ENCODE results near the gene FAM171A1.

Gene FAM171A1

DNA sequence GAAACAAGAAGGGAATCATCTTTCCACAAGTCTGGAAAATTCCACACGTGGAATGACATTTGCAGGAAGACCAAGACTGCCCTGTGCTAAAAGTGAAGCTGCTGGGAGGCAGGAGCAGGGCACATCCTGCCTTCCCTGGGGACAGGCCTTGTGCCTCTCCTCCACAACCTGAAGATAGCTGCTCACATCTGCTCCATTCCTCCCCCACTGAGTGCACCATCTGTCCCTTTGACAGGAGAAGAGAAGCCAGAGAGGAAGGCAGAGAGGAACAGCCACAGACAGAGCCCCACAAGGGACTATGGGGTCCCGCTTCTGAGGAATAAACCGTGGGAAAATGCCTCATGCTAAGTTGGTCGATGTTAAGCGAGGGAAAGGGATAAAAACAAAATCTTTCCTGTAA is 15.9 kb upstream of the FAM171A1 start:
- TF ChIP-seq, protein P1, sequence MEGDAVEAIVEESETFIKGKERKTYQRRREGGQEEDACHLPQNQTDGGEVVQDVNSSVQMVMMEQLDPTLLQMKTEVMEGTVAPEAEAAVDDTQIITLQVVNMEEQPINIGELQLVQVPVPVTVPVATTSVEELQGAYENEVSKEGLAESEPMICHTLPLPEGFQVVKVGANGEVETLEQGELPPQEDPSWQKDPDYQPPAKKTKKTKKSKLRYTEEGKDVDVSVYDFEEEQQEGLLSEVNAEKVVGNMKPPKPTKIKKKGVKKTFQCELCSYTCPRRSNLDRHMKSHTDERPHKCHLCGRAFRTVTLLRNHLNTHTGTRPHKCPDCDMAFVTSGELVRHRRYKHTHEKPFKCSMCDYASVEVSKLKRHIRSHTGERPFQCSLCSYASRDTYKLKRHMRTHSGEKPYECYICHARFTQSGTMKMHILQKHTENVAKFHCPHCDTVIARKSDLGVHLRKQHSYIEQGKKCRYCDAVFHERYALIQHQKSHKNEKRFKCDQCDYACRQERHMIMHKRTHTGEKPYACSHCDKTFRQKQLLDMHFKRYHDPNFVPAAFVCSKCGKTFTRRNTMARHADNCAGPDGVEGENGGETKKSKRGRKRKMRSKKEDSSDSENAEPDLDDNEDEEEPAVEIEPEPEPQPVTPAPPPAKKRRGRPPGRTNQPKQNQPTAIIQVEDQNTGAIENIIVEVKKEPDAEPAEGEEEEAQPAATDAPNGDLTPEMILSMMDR (IDR thresholded peaks at IDR 0.05; ENCODE audit: control insufficient read depth, extremely low read depth, insufficient read depth): no peak
- H3K4me3 ChIP-seq (ENCODE audit: low read depth, low read length): no peak overlapping the region
- no peak for DNase-seq (ENCODE audit: low read depth)

DNA sequence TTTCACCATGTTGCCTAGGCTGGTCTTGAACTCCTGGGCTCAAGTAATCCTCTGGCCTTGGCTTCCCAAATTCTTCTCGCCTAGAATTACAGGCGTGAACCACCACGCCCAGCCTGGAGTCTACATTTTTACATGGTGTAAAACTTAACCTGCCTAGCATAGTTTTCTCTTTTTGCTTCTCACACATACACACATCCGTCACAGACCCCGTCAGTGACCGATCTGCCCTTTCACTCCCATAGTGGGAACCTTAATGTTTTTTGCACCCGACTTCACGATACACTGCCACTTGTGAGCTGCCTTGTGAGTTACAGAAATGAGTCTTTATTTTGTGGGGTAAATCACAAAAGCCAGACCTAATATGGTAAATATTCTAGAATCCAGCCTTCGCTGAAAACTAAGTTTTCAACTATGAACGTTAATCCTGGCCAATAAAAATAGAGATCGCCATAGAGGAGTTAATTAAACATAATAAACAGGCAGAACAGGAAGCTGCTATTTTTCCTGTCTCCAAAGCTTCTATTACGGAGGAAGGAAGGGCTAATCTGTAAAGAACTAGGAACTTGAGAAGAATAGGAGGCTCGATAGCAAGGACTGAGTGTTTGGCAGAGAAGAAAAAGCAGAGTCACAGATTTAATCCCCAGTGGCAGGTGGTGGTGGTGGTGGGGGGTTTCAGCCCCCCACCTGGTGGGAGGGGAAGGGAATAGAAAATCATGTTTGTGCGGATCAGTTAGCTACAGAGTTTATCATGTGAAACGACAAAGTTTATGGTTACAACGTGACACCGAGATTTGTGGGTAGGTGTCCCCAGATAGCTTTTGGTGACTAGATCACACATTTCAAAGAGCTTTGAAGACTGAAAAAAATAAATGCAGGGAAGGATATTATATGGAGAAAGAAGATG is 14.7 kb upstream of the FAM171A1 start:
- TF ChIP-seq, protein P1 (IDR thresholded peaks at IDR 0.05; ENCODE audit: control insufficient read depth, extremely low read depth, insufficient read depth): no peak
- H3K4me3 ChIP-seq (ENCODE audit: low read depth, low read length): no peak overlapping the region
- DNase-seq (ENCODE audit: low read depth): no peak

DNA sequence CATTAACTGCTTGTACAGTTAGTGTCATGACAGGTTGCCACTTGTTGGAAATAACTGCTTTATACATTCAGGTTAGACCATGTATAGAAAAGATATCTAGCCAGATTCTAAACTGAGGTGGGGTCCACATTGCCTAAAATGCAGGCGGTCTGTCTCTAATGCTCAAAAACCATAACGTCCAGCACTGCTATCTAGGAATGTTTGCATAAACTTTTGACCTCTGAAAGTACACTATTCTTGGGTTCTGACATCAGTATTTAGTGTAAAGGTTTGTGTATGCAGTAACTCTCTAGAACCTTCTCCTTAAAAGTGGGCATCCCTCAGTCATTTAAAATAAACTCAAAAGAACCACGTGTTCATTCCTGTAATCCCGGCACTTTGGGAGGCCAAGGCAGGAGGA is 10.3 kb upstream of the FAM171A1 start:
- no peak for DNase-seq (ENCODE audit: low read depth)
- no peak overlapping the region for H3K4me3 ChIP-seq (ENCODE audit: low read depth, low read length)
- TF ChIP-seq, protein P1 (IDR thresholded peaks at IDR 0.05; ENCODE audit: control insufficient read depth, extremely low read depth, insufficient read depth): no peak

DNA sequence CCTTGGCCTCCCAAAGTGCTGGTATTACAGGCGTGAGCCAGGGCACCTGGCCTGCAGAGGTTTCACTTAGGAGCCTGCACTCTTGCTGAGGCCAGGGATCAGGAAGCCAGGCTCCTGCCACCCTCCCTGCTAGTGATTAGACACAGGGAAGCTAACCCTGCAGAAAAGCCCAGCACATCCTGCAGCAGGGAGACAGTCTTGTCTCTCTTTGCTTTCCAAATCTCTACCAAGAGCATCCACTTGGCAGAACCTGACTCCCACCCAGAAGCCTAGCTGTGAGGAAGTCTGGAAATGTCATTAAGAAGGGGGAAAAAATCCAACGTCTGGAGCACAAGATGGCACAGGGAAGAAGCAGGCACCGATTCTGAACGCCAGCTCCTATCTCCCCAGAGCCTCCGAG is 8.0 kb upstream of the FAM171A1 start:
- no peak overlapping the region for H3K4me3 ChIP-seq (ENCODE audit: low read depth, low read length)
- no peak for DNase-seq (ENCODE audit: low read depth)
- TF ChIP-seq, protein P1 (IDR thresholded peaks at IDR 0.05; ENCODE audit: control insufficient read depth, extremely low read depth, insufficient read depth): no peak

DNA sequence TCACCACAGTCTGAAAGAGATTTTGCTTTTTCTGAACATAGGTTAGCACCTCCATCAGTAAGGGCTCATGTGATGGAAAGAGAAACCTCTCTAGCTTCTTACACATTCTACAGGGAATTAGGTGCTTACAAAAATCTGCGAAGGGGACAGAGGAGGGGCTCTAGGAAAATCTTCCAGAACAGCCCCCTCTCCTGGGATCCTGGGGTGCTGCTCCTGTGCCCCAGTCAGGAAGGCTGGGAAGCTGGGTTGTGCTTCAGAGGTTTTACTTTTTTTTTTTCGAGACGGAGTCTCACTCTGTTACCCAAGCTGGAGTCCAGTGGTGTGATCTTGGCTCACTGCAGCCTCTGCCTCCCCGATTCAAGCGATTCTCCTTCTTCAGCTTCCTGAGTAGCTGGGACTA is 7.5 kb upstream of the FAM171A1 start:
- H3K4me3 ChIP-seq (ENCODE audit: low read depth, low read length): no peak overlapping the region
- TF ChIP-seq, protein P1 (IDR thresholded peaks at IDR 0.05; ENCODE audit: control insufficient read depth, extremely low read depth, insufficient read depth): no peak
- no peak for DNase-seq (ENCODE audit: low read depth)

DNA sequence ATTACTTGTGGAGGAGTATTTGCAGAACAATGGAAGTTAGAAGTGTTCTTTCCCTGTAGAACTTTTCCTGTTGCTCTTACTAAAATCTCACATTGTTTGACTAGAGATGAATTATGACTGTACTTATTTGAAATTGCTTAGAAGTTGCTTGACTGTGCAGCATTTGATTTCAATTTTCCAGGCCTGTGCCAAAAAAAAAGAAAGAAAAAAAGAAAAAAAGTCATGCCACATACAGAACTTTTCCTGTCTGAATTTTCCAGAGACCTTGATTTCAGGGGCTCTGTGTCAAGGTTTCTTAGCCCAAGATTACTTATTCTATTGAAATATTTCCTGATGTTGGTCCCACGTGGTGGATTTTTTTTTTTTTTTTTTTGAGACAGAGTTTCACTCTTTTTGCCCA is 3.5 kb upstream of the FAM171A1 start:
- TF ChIP-seq, protein P1 (IDR thresholded peaks at IDR 0.05; ENCODE audit: control insufficient read depth, extremely low read depth, insufficient read depth): no peak
- no peak overlapping the region for H3K4me3 ChIP-seq (ENCODE audit: low read depth, low read length)
- no peak for DNase-seq (ENCODE audit: low read depth)

DNA sequence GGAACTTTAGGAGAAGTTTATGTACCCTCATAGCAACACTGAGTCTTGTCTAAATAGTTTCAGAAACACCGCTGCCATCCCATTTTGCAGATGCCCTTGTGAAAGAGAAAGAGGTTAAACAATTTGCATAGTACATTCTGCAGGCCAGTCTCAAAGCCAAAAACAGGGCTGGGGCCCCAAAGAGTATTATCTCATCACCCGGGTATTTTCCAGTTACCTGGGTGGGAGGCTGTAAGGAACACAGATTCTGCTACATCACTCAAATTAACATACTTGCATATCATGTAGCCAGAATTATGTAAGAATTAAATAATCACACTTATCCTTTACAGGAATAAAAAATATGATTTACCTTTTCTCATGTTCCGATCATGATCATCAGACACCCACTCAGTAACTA is 3.1 kb upstream of the FAM171A1 start:
- DNase-seq (ENCODE audit: low read depth): no peak
- TF ChIP-seq, protein P1 (IDR thresholded peaks at IDR 0.05; ENCODE audit: control insufficient read depth, extremely low read depth, insufficient read depth): no peak
- no peak overlapping the region for H3K4me3 ChIP-seq (ENCODE audit: low read depth, low read length)
